HG03045 (cell line): ENCODE data around the gene ABHD16B.
A peak's percentile ranks its signal among the peaks of the same experiment; 100 is the strongest.

Experiments
- ATAC-seq: cut with Tn5 transposase; IDR thresholded peaks from one replicate; pipeline ENCODE4 v1.9.1; 2021; ENCODE audit warnings: mild to moderate bottlenecking, moderate library complexity; ENCODE audit not compliant: unreplicated experiment

ABHD16B gene

GRCh38 chr20:63894358-63895201 lies 33.3 kb downstream of the ABHD16B start, which contains the start of gene DNAJC5:
TSS of gene DNAJC5 (plus strand) at chr20:63895126. CDS start at chr20:63928346, 33,220 bp downstream.
- peak; percentile 84 for ATAC-seq

- ATAC-seq = peak; percentile 20
Observed at GRCh38 chr20:63895202-63895951, 34.1 kb downstream of the ABHD16B start.

GRCh38 chr20:63895952-63896263 lies 34.6 kb downstream of the ABHD16B start:
- no peak for ATAC-seq

- no peak for ATAC-seq
Observed at GRCh38 chr20:63896264-63897105, 35.2 kb downstream of the ABHD16B start.

- ATAC-seq = no peak
Observed at GRCh38 chr20:63897978-63898561, 36.8 kb downstream of the ABHD16B start.

- no peak for ATAC-seq
Observed at GRCh38 chr20:63898882-63899558, 37.7 kb downstream of the ABHD16B start.

GRCh38 chr20:63900413-63900812 lies 39.1 kb downstream of the ABHD16B start:
- no peak for ATAC-seq

GRCh38 chr20:63903796-63904561 lies 42.7 kb downstream of the ABHD16B start:
- ATAC-seq = no peak

GRCh38 chr20:63908008-63908682 lies 46.8 kb downstream of the ABHD16B start:
- no peak for ATAC-seq

- ATAC-seq = no peak
Observed at GRCh38 chr20:63911176-63911575, 49.9 kb downstream of the ABHD16B start.
